ENCODE data around the gene TLX2. TPM values are rescaled to one million over a fixed set of nuclear protein-coding genes. Genes with fewer than 3 reads are reported as not detected.

Gene TLX2
- total RNA-seq, 2 experiments from 2014 or later: 0.12 TPM; not detected in 1

- DNase-seq: peak; percentile 52
- Mint-ChIP-seq H3K9me3 (peaks cover 2% of the 10 kb centered on the region), H3K4me1 (peaks cover 40% of the 10 kb centered on the region), H3K27ac (peak overlapping the region; percentile 98), H3K27me3 (no peaks in the 10 kb centered on the region), H3K36me3 (peaks cover 60% of the 10 kb centered on the region), H3K4me3 (peak overlapping the region; percentile 98)
These were observed 16.3 kb downstream of the TLX2 start for GRCh38 chr2:74530239-74531187.

DNA sequence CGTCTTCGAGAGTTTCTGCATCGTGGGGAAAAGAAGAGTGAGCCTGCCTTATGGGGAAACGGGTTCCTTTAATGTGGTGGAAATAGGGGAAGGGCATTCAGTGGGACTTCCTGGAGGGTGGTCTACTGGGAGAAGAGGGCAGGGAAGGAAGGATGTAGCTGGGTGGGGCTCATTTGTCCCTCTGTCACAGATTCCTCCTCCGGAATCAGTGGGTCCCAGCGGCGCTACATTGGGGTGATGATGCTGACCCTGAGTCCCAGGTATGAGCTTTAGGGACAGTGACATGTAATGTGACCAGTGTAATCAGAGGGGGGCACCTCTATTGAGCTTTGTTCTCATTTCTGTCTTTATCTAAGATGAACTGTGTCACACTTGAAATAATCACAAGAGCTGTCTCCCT, 17.4 kb downstream of the TLX2 start:
- Mint-ChIP-seq H3K4me1 (peaks cover 36% of the 10 kb centered on the region), H3K4me3 (peak overlapping the region; percentile 98), H3K27me3 (no peaks in the 10 kb centered on the region), H3K9me3 (no peaks in the 10 kb centered on the region), H3K36me3 (peaks cover 50% of the 10 kb centered on the region), H3K27ac (no peak overlapping the region)
- no peak for DNase-seq

GRCh38 chr2:74532222-74532621, 18.0 kb downstream of the TLX2 start:
- Mint-ChIP-seq H3K4me1 (peaks cover 34% of the 10 kb centered on the region), H3K36me3 (peaks cover 45% of the 10 kb centered on the region), H3K9me3 (no peaks in the 10 kb centered on the region), H3K27me3 (no peaks in the 10 kb centered on the region), H3K4me3 (peak overlapping the region; percentile 56), H3K27ac (no peak overlapping the region)
- no peak for DNase-seq

- Mint-ChIP-seq H3K27ac (no peak overlapping the region), H3K4me3 (no peak overlapping the region), H3K9me3 (no peaks in the 10 kb centered on the region), H3K27me3 (peaks cover 5% of the 10 kb centered on the region), H3K36me3 (peaks cover 32% of the 10 kb centered on the region), H3K4me1 (peaks cover 23% of the 10 kb centered on the region)
- DNase-seq: no peak
These were observed 19.2 kb downstream of the TLX2 start for GRCh38 chr2:74533464-74533863.

- DNase-seq: no peak
- Mint-ChIP-seq H3K27ac (no peak overlapping the region), H3K36me3 (peaks cover 23% of the 10 kb centered on the region), H3K9me3 (no peaks in the 10 kb centered on the region), H3K27me3 (peaks cover 14% of the 10 kb centered on the region), H3K4me1 (peaks cover 26% of the 10 kb centered on the region), H3K4me3 (no peak overlapping the region)
These were observed 20.2 kb downstream of the TLX2 start for GRCh38 chr2:74534411-74534810.

DNA sequence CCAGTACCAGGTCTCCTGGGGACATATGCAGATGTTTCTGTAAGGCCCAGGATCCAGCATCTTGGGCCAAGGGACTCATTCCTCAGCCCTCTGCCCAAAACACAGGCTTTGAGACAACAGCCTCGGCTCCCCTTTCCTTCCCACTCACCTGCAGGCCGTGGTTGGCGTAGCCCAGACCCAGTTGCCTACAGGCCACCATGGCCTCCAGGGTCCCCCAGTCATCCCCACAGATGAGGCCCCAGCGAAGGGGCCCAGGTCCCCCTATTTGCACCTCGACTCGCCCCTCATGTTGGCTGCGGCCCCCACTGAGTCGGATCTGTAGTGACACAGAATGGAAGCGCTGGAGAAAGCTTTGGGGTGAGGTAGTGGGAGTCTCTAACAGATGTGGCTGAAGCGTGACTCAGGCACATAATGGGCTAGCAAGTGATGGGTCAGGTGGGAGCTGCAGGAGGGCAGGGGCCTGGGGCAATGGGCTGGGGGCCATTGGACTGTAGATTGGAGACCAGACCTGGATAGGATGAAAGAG, 21.3 kb downstream of the TLX2 start:
- Mint-ChIP-seq H3K4me3 (no peak overlapping the region), H3K4me1 (peaks cover 25% of the 10 kb centered on the region), H3K9me3 (no peaks in the 10 kb centered on the region), H3K27ac (no peak overlapping the region), H3K27me3 (peaks cover 20% of the 10 kb centered on the region), H3K36me3 (peaks cover 22% of the 10 kb centered on the region)
- DNase-seq: no peak

GRCh38 chr2:74536166-74536950, 22.1 kb downstream of the TLX2 start:
- no peak overlapping the region for H3K4me3 Mint-ChIP-seq
- peaks cover 20% of the 10 kb centered on the region for H3K27me3 Mint-ChIP-seq
- H3K4me1 Mint-ChIP-seq: peaks cover 17% of the 10 kb centered on the region
- peaks cover 13% of the 10 kb centered on the region for H3K36me3 Mint-ChIP-seq
- no peak for DNase-seq
- H3K9me3 Mint-ChIP-seq: no peaks in the 10 kb centered on the region
- H3K27ac Mint-ChIP-seq: no peak overlapping the region

DNA sequence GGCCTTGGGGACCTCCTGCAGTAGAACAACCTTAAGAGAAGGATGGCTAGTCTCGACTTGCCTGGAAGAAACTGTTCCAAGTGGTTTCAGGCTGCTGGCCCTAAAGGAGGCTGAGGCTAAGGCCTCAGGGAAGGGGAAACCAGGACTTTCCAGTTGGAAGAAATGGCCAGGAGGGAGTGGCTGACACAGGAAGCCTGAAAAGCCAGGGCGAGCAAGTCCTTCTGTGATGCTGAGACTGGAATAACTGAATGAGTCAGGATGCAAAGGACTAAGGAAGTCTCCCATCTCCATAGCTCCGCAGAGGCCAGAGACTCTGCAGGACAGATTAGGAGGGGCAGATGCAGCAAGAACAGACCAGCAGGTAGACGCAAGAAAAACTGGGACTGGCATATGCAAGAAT, 22.9 kb downstream of the TLX2 start:
- Mint-ChIP-seq H3K27ac (no peak overlapping the region), H3K4me3 (no peak overlapping the region), H3K4me1 (peaks cover 9% of the 10 kb centered on the region), H3K9me3 (no peaks in the 10 kb centered on the region), H3K36me3 (peaks cover 7% of the 10 kb centered on the region), H3K27me3 (peaks cover 24% of the 10 kb centered on the region)
- DNase-seq: no peak

GRCh38 chr2:74538881-74539339, 24.7 kb downstream of the TLX2 start:
- Mint-ChIP-seq H3K9me3 (no peaks in the 10 kb centered on the region), H3K36me3 (no peaks in the 10 kb centered on the region), H3K4me3 (no peak overlapping the region), H3K27me3 (peaks cover 33% of the 10 kb centered on the region), H3K4me1 (peaks cover 6% of the 10 kb centered on the region), H3K27ac (peak overlapping the region; percentile 30)
- DNase-seq: no peak

DNA sequence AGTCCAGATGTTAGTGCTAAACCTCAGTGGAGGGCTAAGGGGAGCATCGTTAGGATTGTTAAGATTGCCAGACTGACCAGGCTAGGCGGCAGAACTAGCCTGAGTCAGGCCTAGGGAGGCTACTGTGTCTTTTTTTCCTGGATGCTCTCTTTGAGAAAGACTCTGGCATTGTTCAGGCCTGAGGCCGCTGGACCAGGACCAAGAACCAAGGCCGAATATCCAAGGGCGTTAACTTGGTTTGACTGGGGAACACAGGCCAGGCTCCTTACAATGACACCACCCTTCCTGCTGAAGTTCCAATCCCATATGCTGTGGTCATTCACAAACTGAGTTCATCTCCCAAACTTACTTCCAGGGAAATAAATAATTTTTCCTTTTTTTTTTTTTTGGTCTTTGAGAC, 26.0 kb downstream of the TLX2 start:
- peaks cover 6% of the 10 kb centered on the region for H3K4me1 Mint-ChIP-seq
- no peaks in the 10 kb centered on the region for H3K36me3 Mint-ChIP-seq
- no peak overlapping the region for H3K4me3 Mint-ChIP-seq

GRCh38 chr2:74542978-74543377, 28.7 kb downstream of the TLX2 start:
- no peak overlapping the region for H3K4me3 Mint-ChIP-seq
- no peaks in the 10 kb centered on the region for H3K9me3 Mint-ChIP-seq
- peaks cover 6% of the 10 kb centered on the region for H3K4me1 Mint-ChIP-seq
- no peaks in the 10 kb centered on the region for H3K36me3 Mint-ChIP-seq
- no peak for DNase-seq
- H3K27ac Mint-ChIP-seq: no peak overlapping the region
- H3K27me3 Mint-ChIP-seq: peaks cover 59% of the 10 kb centered on the region

More for the DNA sequence above, 26.0 kb downstream of the TLX2 start:
- H3K27me3 Mint-ChIP-seq: peaks cover 41% of the 10 kb centered on the region
- DNase-seq: no peak
- H3K27ac Mint-ChIP-seq: no peak overlapping the region
- H3K9me3 Mint-ChIP-seq: no peaks in the 10 kb centered on the region

DNA sequence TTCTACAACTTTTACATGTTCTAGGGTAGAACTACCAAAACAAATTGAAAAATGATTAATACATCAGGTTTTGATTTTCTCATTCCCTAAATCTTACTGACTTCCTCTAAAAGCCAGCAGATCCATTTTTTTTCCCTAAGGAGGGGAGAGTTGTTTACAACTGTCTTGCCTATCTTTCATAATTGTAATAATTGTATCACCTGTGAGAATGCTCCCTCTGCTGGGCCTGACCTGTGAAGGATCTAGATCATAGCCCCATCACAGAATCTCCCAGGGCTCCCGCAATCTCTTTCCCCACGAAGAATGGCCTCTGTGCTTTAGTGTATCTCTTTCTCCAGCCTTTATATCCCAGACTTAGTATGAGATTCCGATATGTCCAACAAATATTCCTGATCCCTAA, 30.4 kb downstream of the TLX2 start:
- peaks cover 6% of the 10 kb centered on the region for H3K4me1 Mint-ChIP-seq
- no peak for DNase-seq
- H3K9me3 Mint-ChIP-seq: no peaks in the 10 kb centered on the region
- no peaks in the 10 kb centered on the region for H3K36me3 Mint-ChIP-seq
- H3K27ac Mint-ChIP-seq: no peak overlapping the region
- no peak overlapping the region for H3K4me3 Mint-ChIP-seq
- H3K27me3 Mint-ChIP-seq: peaks cover 54% of the 10 kb centered on the region

DNA sequence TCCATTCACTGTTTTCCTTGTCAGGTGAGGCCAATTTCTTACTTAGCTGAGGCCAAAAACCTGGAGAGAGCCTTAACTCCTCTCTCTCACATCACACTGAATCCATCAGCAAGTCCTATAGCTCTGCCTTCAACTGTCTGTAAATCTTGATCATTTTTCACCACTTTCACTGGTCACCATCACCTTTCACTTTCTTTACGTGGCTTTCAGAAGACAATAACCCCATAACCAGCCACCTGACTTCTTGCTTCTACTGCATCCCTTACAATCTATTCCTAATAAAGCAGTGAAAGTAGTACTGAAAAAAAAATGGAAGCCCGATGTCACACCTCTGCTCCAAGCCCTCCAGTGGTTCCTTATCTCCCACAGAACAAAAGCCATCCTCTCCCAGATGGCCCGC, 31.8 kb downstream of the TLX2 start:
- H3K27me3 Mint-ChIP-seq: peaks cover 64% of the 10 kb centered on the region
- H3K4me1 Mint-ChIP-seq: peaks cover 6% of the 10 kb centered on the region
- H3K27ac Mint-ChIP-seq: no peak overlapping the region
- no peaks in the 10 kb centered on the region for H3K36me3 Mint-ChIP-seq
- no peak for DNase-seq
- no peak overlapping the region for H3K4me3 Mint-ChIP-seq
- no peaks in the 10 kb centered on the region for H3K9me3 Mint-ChIP-seq

DNA sequence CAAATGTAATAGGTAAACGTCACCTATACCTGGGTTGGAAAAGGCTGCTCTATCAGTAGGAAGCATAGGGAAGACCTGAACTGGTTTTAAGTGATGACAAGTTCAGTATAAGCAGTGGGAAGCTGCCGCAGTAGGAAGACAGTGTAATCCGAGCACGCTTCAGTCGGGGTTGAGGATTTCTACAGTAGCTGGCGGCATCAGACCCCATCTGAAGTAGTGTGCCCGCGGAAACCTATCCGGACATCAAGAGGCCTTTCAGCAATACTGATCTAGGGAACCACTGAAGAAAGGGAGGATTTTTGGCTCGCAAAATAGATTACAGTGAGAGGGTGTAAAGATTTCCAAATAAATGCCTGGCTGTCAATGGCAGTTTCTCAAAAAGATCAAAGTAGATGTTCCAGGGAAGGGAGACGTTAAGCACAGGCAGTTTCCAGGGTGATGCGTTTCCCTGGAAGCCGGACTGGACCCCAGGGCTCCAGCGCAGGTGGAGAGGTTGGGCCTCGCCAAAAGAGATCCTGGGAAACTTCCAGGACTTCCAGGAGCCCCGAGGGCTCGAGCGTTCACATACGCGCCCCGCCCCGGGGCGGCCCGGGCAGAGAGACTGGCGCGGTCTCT, 34.1 kb downstream of the TLX2 start:
- Mint-ChIP-seq H3K27ac (no peak overlapping the region), H3K9me3 (no peaks in the 10 kb centered on the region), H3K36me3 (no peaks in the 10 kb centered on the region), H3K4me3 (peak overlapping the region; percentile 60), H3K27me3 (peaks cover 63% of the 10 kb centered on the region), H3K4me1 (peaks cover 6% of the 10 kb centered on the region)
- no peak for DNase-seq
